ENCODE measurements around the gene NHEJ1. TPM values are rescaled to one million over a fixed set of nuclear protein-coding genes. Genes with fewer than 3 reads are reported as not detected.

NHEJ1 gene, protein sequence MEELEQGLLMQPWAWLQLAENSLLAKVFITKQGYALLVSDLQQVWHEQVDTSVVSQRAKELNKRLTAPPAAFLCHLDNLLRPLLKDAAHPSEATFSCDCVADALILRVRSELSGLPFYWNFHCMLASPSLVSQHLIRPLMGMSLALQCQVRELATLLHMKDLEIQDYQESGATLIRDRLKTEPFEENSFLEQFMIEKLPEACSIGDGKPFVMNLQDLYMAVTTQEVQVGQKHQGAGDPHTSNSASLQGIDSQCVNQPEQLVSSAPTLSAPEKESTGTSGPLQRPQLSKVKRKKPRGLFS
- 9.2 and 12.6 TPM in 2 replicates for total RNA-seq (2014; rRNA removed; shearing (Covaris generic))

DNA sequence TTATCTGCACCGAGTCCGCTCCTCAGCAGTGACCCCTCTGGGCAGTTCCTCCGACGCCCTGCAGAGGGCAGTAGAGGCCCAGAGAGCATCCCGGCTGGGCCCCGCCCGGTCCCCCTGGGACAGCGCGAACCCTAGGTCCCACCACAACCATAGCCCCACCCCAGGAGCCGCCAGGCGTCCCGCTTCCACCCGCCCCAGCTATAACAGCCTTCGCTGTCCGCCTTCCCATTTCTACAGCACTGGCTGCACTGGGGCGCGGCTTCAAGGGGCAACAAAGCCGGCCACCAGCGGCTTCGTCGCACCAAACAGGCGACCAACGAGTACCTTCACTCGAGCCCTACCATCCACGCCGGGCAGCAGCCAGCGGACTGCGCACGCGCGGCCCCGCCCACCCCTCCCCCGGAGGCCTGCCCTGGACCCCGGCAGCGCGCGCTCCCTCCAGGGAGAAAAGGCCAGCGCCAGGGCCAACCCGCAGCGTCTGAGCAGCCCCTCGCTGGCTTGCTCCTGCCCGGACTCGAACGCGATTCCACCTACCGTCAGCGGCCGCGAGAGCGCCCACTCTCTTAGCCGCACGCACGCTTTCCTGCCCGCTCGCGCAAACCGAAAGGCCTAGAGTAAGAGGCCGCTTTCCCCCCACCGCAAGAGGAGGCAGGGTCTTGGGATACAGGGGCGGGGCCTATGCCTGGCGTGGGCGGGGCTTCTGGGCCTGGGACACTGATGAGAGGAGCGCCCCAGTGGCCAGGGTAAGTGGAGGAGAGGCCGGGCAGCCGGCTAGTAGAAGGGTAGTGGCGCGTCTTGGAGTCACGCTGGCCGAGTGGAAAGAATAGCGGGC lies at the start of gene NHEJ1:
Gene NHEJ1, minus strand, starts transcription at position 630 of the 832 bp plus-strand sequence. CDS start 2,453 bp downstream, outside the sequence.

DNA sequence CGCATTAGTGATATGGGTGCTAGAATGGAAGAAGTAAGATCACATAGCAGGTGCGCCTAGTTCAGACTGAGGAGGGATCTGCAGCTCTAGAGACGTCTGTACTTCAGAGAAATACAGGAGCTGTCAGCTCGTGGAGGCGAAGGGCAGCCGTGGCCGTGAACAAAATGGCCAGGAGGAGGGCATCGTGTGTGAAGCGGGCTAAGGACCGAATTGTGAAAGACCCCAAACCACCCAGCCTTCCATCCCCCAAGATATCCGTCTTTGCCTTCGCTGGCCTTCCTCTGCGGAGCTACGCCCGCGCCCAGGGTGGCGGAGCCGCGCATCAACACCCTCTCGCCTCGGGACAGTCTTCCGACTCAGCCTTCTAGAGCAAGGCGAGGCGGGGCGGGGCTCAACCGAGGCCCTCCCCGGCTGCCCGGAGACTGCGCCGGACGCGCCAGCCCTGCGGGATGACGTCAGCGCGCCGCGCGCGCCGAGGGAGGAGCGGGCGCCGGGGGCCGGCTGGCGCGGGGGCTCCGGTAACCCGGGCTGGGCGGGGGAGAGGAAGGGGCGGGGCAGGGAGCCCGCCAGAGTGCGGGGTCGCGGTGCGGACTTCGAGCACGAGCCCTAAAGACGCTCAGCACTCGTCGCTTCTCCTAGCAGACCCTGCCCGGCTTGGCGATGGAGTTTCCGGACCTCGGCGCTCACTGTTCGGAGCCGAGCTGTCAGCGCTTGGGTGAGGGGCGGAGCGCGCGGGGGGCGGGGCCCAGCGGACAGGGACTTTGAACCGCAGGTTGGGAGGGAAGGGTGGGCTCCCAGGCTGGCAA lies 45.9 kb upstream of the NHEJ1 start, which contains the start of gene ZFAND2B:
Gene ZFAND2B, plus strand, starts transcription at position 455 of the 806 bp plus-strand sequence. Its CDS starts 206 bp downstream, at position 661.

DNA sequence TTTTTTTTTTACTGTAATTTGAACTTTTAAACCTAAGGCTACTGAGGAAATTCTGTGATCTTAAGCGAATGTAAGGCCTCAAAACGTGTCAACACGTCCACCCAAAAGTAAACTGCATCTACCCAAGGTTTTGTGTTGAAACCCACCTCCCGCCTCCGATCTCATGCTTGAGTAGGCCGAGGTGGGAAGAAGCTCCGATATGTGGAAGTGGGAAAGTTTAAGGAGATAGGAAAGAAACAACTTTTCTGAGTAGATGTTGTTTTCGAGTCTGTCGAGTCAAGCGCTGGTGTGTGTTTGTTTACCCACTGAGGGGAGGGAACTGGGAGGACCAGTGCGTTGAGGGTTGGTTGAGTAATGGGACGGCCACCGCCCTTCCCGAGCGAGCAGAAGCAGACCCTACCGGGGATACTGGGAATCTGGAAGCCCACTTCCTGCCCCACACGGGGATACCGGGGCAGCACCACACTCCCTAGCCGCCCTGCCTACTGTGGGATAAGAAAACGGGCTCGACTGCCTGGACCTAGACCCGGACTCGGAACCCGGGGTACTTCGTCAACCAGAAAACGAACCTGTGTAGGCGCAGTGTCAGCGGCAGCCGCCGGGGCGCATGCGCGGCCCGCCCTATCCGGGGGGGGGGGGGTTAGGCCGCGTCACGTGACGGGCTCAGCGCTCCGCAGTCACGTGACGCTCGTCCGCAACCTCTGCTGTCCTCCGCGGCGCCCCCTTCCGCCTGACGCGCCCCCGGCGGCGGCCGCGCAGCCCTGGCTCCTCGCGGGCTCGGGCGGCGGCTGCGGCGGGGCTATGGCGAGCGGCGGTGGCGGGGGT lies 17.1 kb upstream of the NHEJ1 start, which contains the start of gene RETREG2:
Gene RETREG2, plus strand, starts transcription at position 724 of the 825 bp plus-strand sequence. Its CDS starts 78 bp downstream, at position 802.

DNA sequence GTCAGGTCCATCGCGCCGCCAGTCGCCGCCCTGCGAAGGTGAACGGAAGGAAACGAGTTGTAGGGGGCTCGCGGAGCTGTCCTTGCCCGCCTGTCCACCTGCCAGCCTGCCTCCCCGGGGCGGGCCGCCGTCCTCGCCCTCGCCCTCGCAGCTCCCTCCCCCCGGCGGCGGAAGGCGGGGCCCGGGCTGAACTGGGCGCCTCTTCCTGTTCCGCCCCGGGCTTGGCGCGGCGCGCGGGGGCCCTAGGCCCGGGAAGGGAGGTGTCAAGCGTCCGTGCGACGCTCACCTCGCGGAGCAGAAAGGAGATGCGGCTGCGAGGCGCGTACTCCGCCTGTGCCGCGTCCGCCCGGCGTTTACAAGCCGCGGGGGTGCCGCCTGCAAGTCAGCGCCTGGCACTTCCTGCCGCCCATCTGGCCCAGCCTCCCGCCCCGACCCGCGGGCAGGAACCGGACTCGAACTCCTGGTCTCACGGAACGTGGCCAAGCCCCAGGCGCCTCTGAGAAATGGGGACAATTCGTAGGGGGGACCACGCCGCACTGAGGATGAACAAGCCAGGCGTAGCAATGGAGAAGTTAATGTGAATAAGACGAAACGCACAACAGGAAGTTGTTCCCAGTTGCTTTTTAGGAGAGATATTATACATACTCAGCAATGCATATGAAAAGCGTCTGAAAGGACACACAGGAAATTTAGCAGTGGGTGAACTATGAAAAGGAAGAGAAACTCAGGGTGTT lies 16.4 kb upstream of the NHEJ1 start, which contains the start of gene CNPPD1:
Gene CNPPD1, minus strand, starts transcription at position 108 of the 734 bp plus-strand sequence. Its CDS starts 97 bp downstream, at position 11.

DNA sequence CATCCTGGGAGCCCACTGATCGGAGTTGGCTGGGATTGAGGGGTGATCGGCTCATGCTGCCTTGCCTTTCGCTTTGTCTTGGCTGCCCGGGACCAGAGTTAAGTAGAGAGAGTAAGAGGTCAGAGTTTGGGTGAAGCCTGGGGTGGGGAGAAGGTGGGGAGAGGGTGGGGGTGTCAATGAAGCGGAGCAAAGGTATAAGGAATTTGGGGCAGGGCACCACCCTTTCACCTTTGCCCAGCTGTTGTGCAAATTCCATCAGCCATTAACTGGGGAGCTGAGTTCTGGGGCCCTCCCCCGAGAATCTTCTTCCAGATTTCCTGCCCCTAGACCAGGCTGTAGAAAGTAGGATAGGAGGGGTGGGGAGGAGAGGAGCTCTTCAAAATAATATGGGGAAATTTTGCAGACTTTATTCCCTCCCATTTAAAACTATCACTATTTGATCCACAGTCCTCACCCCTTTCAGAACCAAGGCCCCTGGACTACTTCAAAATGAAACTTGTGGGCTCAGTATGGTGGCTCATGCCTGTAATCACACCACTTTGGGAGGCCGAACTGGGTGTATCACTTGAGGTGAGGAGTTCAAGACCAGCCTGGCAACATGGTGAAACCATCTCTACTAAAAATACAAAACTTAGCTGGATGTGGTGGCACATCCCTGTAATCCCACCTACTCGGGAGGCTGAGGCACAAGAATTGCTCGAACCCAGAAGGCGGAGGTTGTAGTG lies 9.5 kb upstream of the NHEJ1 start, which contains the start of gene SLC23A3:
Gene SLC23A3, minus strand, starts transcription at position 100 of the 725 bp plus-strand sequence. Its CDS starts 45 bp downstream, at position 55.

DNA sequence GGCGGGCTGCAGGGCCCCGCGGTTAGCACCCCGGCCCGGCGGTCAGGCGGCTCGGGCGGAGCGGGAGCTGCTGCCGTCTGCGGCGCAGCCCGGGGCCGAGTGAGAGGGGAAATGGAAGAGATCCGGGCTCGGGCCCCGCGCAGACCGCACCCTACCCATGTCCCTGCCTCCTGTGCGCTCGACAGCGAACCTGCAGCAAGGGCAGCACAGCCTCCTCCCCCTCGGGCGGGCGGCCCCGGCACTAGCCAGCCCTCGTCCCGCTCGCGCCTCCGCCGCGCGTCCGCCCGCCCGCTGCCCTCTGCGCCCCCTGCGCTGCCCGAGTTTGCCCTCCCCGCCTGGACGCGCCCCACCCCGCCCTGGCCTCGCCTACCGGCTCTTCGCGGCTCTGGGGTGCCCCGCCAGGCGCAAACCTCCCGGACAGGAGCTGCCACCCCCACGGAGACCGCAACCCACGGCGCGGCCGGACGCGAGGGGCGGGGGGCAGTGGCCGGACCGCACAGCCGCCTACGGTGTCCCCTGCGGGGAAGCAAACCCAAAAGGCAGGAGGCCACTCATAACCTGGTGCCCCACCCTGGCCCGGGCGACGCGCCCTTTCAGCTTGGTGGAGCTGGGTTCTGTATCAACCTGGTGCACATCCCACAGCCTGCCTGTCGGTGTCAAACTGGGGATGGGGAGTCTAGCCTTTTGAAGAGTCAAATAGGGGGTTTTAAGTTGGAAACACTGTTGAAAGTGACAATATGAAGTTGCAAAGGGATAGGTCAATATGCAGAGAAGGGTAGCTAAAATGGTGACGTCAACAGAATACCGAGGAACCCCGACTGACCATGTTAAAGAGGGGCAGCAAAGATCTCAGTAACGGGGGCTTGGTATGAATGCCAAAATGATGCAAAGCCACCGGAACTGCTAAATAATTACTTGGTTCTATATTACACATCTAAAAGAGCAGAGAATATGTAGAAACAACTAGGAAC lies 99.5 kb downstream of the NHEJ1 start, which contains the start of gene IHH:
Gene IHH, minus strand, starts transcription at position 101 of the 971 bp plus-strand sequence. CDS start 454 bp downstream, outside the sequence.

DNA sequence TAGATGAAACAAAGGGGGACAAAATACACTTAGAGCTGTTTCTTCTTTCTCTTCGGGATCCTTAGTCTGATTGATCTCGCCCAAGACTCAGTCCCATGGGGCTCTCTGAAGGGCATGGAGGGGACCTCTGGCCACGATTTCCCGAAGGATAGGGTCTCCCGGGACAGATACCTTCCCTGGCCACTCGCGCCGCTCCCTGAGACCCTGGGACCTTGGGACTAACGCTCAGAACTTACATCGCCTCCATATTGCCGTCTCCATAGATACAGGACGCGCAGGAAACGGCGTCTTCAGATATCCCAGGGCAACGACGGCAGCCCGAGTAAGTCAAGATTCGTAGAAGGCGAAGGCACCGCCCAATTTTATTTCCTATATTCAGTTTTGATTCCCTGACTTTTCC lies 119.4 kb downstream of the NHEJ1 start, which contains the start of gene CFAP65:
Gene CFAP65, minus strand, starts transcription at position 265 of the 400 bp plus-strand sequence. CDS start 2,468 bp downstream, outside the sequence.

Small RNA genes within 50 kb of the gene (small RNA-seq; reads per million reads assigned to genes)
- gene MIR3131 = not detected
- not detected for gene RN7SL764P

Other genes with a start within 250 kb of the NHEJ1 start
- gene CDK5R2, start 201.1 kb downstream of the NHEJ1 start, total RNA-seq (2014; rRNA removed; shearing (Covaris generic)) = 0.03 TPM in 1 of 2 replicates, not detected in the other
- gene FEV, start 175.6 kb downstream of the NHEJ1 start, total RNA-seq (2014; rRNA removed; shearing (Covaris generic)) = not detected in 2 replicates
- gene CRYBA2, start 167.4 kb downstream of the NHEJ1 start, total RNA-seq (2014; rRNA removed; shearing (Covaris generic)) = 4.2 TPM in 1 of 2 replicates, not detected in the other
- 0.08 TPM in 1 of 2 replicates, not detected in the other for gene CFAP65, start 119.3 kb downstream of the NHEJ1 start, total RNA-seq (2014; rRNA removed; shearing (Covaris generic))
- not detected in 2 replicates for gene IHH, start 99.9 kb downstream of the NHEJ1 start, total RNA-seq (2014; rRNA removed; shearing (Covaris generic))
- 0.19 and 0.42 TPM in 2 replicates for gene SLC23A3, start 9.2 kb upstream of the NHEJ1 start, total RNA-seq (2014; rRNA removed; shearing (Covaris generic))
- gene CNPPD1, start 16.1 kb upstream of the NHEJ1 start, total RNA-seq (2014; rRNA removed; shearing (Covaris generic)) = 21.7 and 25.0 TPM in 2 replicates
- 22.8 and 23.2 TPM in 2 replicates for gene RETREG2, start 17.5 kb upstream of the NHEJ1 start, total RNA-seq (2014; rRNA removed; shearing (Covaris generic))
- 17.7 and 22.0 TPM in 2 replicates for gene ZFAND2B, start 46.0 kb upstream of the NHEJ1 start, total RNA-seq (2014; rRNA removed; shearing (Covaris generic))
- gene ABCB6, start 58.1 kb upstream of the NHEJ1 start, total RNA-seq (2014; rRNA removed; shearing (Covaris generic)) = 24.7 and 25.5 TPM in 2 replicates
- gene ATG9A, start 68.8 kb upstream of the NHEJ1 start, total RNA-seq (2014; rRNA removed; shearing (Covaris generic)) = 38.7 and 42.7 TPM in 2 replicates
- 33.5 and 40.4 TPM in 2 replicates for gene ANKZF1, start 69.0 kb upstream of the NHEJ1 start, total RNA-seq (2014; rRNA removed; shearing (Covaris generic))
- 10.8 and 14.0 TPM in 2 replicates for gene GLB1L, start 84.6 kb upstream of the NHEJ1 start, total RNA-seq (2014; rRNA removed; shearing (Covaris generic))
- gene STK16, start 84.7 kb upstream of the NHEJ1 start, total RNA-seq (2014; rRNA removed; shearing (Covaris generic)) = 10.3 and 12.0 TPM in 2 replicates
- gene TUBA4B, start 92.4 kb upstream of the NHEJ1 start, total RNA-seq (2014; rRNA removed; shearing (Covaris generic)) = not detected in 2 replicates
- gene TUBA4A, start 93.1 kb upstream of the NHEJ1 start, total RNA-seq (2014; rRNA removed; shearing (Covaris generic)) = 0.11 and 0.75 TPM in 2 replicates
- gene DNAJB2, start 118.6 kb upstream of the NHEJ1 start, total RNA-seq (2014; rRNA removed; shearing (Covaris generic)) = 14.3 and 22.2 TPM in 2 replicates
- gene PTPRN, start 148.6 kb upstream of the NHEJ1 start, total RNA-seq (2014; rRNA removed; shearing (Covaris generic)) = 2.8 and 3.5 TPM in 2 replicates
- gene RESP18, start 171.9 kb upstream of the NHEJ1 start, total RNA-seq (2014; rRNA removed; shearing (Covaris generic)) = not detected in 2 replicates
- 33.4 and 47.8 TPM in 2 replicates for gene DNPEP, start 227.1 kb upstream of the NHEJ1 start, total RNA-seq (2014; rRNA removed; shearing (Covaris generic))

Data from A375 (cell line).